ENCODE data around the gene PTPRG.

Gene PTPRG

DNA sequence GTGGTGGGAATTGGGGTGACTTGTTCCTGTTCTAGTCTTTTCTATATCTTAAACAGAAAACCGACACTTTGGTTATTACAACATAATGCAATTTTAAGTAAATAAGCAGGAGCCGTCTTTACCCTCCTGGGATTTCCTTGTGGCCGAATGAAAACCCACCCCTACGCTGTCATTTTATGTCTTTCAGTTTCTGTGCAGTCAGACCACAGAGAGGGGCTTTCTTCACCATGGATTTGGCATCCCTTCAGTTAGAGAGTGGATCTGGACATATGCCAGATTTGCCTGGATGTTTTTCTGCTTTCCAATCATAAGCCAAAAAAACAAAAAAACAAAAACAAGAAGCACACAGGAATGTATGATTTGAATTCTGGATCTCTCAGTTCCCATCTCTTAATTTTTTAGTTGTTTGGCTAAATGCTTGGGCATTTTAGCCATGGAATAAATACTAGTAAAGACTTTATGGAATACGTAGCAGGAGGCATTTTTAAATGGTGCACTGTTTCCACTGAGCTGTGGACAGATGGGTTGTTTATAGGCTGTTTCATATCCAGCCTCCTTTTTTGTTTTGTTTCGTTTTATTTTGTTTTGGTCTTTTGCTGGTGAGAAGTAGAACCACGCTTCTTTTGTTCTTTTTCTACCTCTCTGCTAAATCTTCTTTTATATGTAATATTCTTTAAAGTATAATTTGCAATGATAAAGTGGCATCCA is 539.1 kb downstream of the PTPRG start:
- no peak for DNase-seq

DNA sequence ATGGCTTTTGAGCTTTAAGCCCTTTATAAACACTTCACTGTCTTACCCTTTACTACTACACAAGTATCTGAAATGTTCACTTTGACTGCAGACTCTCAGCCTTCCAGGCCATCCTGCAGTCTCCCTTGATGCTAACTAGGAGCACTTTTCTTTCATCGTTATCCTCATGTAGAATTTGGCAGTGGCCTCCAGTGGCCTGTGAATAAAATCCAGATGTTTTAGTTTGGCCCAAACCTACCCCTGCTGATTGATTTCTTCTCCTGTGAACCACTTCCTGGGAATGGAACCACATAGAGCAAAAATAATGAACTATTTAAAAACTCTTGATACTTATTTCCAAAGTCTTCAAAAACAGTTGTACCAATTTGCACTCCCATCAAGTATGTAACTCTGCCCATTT is 540.1 kb downstream of the PTPRG start:
- no peak for DNase-seq

GRCh38 chr3:62103531-62103930 is 542.2 kb downstream of the PTPRG start:
- no peak for DNase-seq

- DNase-seq, result no peak
Measured at GRCh38 chr3:62109534-62109933, 548.2 kb downstream of the PTPRG start.

- DNase-seq, result no peak
Measured at GRCh38 chr3:62110443-62111225, 549.3 kb downstream of the PTPRG start.

DNA sequence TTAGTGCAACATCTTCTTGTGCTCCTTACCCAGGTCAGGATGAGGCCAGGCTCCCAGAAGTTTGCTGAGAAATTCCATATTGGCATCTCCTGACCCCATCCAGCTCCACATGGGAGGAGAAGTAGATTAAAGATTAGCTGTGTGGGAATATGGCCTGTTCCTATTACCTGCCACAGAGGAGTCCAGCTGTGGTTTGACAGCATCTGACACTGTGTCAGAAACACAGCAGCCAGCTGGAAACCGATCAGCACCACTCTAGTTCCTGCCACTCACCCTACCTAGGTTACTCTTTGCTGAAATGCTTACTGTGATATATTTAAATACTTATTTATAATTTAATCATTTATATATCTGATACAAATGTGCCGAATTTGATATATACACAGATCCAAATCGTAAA is 551.7 kb downstream of the PTPRG start:
- DNase-seq, result no peak

GRCh38 chr3:62114763-62115162 is 553.4 kb downstream of the PTPRG start:
- no peak for DNase-seq

GRCh38 chr3:62117903-62118548 is 556.7 kb downstream of the PTPRG start:
- DNase-seq, result no peak

- no peak for DNase-seq
Measured at GRCh38 chr3:62119139-62119538, 557.8 kb downstream of the PTPRG start.

GRCh38 chr3:62122819-62123218 is 561.4 kb downstream of the PTPRG start:
- DNase-seq, result no peak

DNA sequence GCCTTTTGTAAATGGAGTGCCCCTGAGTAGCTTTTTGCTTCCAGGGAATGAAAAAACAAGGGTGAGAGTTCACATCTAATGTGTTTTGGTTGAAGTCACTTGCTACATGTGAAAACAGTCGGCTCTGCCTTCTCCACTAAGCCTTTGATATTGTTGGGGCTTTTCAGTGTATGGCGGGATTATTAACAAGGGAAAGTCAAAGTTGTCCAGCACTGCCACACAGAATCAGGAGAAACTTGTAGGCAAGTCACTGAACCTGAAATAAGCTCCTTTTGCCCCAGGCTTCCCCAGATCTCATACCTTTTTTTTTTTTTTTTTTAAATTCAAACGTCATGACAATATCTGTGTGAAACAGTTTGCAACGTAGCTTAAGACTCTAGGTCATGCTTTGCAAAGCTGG is 564.0 kb downstream of the PTPRG start:
- DNase-seq, result no peak

GRCh38 chr3:62127116-62127515 is 565.7 kb downstream of the PTPRG start:
- DNase-seq, result no peak

- no peak for DNase-seq
Measured at GRCh38 chr3:62128051-62128450, 566.7 kb downstream of the PTPRG start.

DNA sequence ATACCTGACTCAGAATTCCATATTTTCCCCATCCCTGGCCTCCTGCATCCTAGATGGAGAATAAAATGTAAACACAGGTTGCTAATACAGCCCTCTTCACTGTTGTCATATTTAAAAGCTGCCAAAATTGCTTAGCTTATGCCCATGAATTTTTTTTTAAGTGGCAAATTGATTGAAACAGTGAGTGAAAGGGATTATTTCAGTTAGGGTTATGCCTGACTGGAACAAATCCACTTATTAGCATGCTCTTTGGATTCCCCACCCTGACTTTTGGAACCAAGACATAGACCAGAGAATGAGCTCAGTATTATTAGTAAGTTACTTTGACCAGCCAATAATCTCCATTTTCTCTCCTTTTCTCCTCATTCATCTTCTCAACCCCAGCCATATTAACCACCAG is 567.3 kb downstream of the PTPRG start:
- DNase-seq, result no peak

GRCh38 chr3:62131050-62131449 is 569.7 kb downstream of the PTPRG start:
- no peak for DNase-seq

GRCh38 chr3:62131620-62132019 is 570.2 kb downstream of the PTPRG start:
- no peak for DNase-seq

DNA sequence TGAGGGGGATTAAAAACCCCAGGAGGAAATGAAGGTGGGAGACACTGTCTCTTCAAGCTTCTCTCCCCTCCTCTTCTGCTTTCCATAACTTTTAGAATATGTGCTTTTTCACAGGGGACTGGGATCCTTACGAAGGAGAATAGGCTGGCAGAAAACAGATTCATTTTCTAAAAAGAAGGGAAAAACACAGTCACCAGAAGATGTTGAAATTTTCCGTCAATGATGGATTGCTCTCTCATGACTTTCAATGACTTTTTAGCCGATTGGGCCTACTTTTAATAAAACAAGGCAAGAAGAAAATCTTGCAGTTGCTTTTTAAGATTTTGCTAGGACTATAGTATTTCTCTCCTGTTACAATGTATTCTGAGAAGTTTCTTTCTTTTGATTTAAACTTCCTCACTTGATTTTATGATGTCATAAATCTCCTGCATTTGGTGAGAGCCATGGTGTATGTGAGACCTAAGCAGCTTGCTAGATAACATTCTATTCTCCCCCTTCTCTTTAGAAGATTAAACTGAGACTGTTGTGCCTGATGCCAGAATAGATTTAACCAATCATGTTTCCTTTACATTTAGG is 570.7 kb downstream of the PTPRG start:
- no peak for DNase-seq

- DNase-seq, result no peak
Measured at GRCh38 chr3:62133015-62133414, 571.6 kb downstream of the PTPRG start.

GRCh38 chr3:62134061-62134496 is 572.7 kb downstream of the PTPRG start:
- DNase-seq, result no peak

DNA sequence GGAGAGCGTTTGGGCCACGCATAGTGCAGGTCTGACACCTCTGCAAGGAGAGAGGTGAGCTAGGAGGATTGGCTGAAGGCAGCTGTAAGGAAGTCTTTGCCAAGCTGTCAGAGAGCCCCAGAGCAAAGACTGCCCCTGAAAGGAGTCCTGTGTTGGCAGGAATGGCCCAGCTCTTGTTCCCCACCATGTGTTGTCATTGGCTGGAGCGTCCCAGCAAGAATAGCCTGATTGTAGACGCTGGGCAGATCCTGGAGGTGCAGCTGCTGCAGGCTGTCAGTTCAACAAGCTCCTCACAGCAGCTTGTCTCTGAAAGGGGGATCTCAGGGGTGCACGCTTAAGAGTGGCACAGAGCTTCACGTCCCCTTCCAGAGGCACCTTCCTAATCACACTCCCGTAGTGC is 574.4 kb downstream of the PTPRG start:
- DNase-seq, result no peak

GRCh38 chr3:62139957-62140356 is 578.6 kb downstream of the PTPRG start:
- no peak for DNase-seq

DNA sequence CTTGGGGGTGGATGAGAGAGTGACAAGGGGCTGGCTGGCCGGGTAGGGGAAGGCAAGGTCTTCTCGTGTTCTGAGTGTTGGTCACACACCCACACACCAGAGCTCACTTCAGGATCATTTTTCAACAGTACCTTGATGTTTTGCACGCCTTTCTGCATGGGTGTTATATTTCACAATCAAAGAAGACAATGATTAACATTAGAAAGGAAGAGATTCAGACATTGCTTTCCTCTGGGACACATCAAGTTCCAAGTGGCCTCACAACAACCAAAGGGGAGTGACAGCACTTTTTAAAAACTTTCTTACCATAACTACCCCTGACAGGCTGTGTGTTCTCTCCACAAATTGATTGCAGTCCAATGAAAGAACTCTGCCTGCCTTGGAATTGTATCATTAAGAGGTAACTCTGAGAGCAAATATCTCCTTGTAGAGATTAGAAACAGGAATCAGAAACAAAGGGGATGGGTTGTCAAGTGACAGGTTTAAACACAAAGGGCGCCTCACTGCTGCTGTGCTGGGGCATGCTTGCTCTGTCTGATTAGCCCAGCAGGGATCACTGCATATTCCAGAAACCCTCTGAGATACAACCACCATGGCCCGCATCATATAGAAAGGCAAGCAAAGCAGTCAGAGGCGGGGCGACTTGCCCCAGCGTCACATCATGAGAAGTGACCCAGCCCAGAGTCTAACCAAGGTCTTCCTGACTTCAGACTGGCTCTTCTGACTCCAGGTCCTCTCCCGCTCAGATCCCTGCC is 581.1 kb downstream of the PTPRG start:
- no peak for DNase-seq
